Neural cell (in vitro differentiated cells): ENCODE results near the gene ARL2. TPM values are rescaled to one million over a fixed set of nuclear protein-coding genes. Genes with fewer than 3 reads are reported as not detected.

ENCODE experiments used
- H2AFZ ChIP-seq: fragments of 200-600, 300-800 bp; sonication (generic), shearing (Covaris generic); 2 replicates; pipeline ENCODE4 v1.6.0; 2014; ENCODE audit warnings: low read depth, mild to moderate bottlenecking, antibody characterized with exemption, low read length, moderate library complexity
- H3F3A ChIP-seq: fragments of 200-600 bp; shearing (Covaris generic); 2 replicates; pipeline ENCODE4 v1.6.1; 2016; ENCODE audit warnings: mild to moderate bottlenecking, moderate library complexity, mixed read lengths, antibody characterized with exemption, low read length; ENCODE audit not compliant: insufficient read depth, poor library complexity, severe bottlenecking
- H3K27ac ChIP-seq: fragments of 200-600, 300-800 bp; sonication (generic), shearing (Covaris generic); 2 replicates; pipeline ENCODE4 v1.5.1; 2014; ENCODE audit warnings: mild to moderate bottlenecking, low read length, moderate library complexity
- H3K27me3 ChIP-seq: fragments of 300-800, 200-600 bp; sonication (generic), shearing (Covaris generic); 2 replicates; pipeline ENCODE4 v1.6.0; 2014; ENCODE audit warnings: mild to moderate bottlenecking, low read depth, low read length, moderate library complexity; ENCODE audit not compliant: insufficient read depth
- H3K36me3 ChIP-seq: fragments of 300-800, 200-600 bp; sonication (generic), shearing (Covaris generic); 2 replicates; pipeline ENCODE4 v1.5.1; 2014; ENCODE audit warnings: mild to moderate bottlenecking, antibody characterized with exemption, low read length, moderate library complexity; ENCODE audit not compliant: insufficient read depth
- H3K4me2 ChIP-seq: fragments of 300-800, 200-600 bp; sonication (generic), shearing (Covaris generic); 2 replicates; pipeline ENCODE4 v1.6.0; 2014; ENCODE audit warnings: mild to moderate bottlenecking, low read length
- H3K4me3 ChIP-seq: fragments of 300-800, 200-600 bp; sonication (generic), shearing (Covaris generic); 2 replicates; pipeline ENCODE4 v1.5.1; 2014; ENCODE audit warnings: mild to moderate bottlenecking, low read length, moderate library complexity
- H3K79me2 ChIP-seq: fragments of 200-600 bp; shearing (Covaris generic); replicated peaks from 2 replicates; pipeline ENCODE4 v1.6.0; 2014; ENCODE audit warnings: mild to moderate bottlenecking, low read length, moderate library complexity; ENCODE audit not compliant: insufficient read depth
- H3K9ac ChIP-seq: fragments of 300-800, 200-600 bp; sonication (generic), shearing (Covaris generic); 2 replicates; pipeline ENCODE4 v1.6.1; 2016; ENCODE audit warnings: mild to moderate bottlenecking, low read length, mixed read lengths
- H3K9me2 ChIP-seq: fragments of 200-600 bp; shearing (Covaris generic); 2 replicates; pipeline ENCODE4 v1.6.1; 2016; ENCODE audit warnings: mild to moderate bottlenecking, low read length, mixed read lengths; ENCODE audit not compliant: insufficient read depth
- H3K9me3 ChIP-seq: fragments of 200-600, 300-800 bp; sonication (generic), shearing (Covaris generic); 2 replicates; pipeline ENCODE4 v1.6.1; 2016; ENCODE audit warnings: mild to moderate bottlenecking, mixed run types, low read length, moderate library complexity, mixed read lengths
- H4K20me1 ChIP-seq: fragments of 200-600 bp; shearing (Covaris generic); 2 replicates; pipeline ENCODE4 v1.6.1; 2016; ENCODE audit warnings: mild to moderate bottlenecking, mixed run types; ENCODE audit not compliant: insufficient read depth
- CTCF ChIP-seq: fragments of 450-650 bp; IDR thresholded peaks from 2 replicates; pipeline ENCODE4 v1.5.1; 2014; ENCODE audit warnings: antibody characterized with exemption, mild to moderate bottlenecking, moderate library complexity; ENCODE audit not compliant: poor library complexity, severe bottlenecking
- EP300 ChIP-seq: fragments of 450-650 bp; conservative IDR thresholded peaks from 2 replicates; pipeline ENCODE4 v1.6.1; 2014; ENCODE audit warnings: antibody characterized with exemption, mild to moderate bottlenecking, moderate library complexity; ENCODE audit not compliant: poor library complexity, severe bottlenecking
- EZH2 ChIP-seq: fragments of 200-600, 300-800 bp; shearing (Covaris generic), sonication (generic); IDR thresholded peaks from 2 replicates; pipeline ENCODE4 v1.6.1; 2014; ENCODE audit warnings: antibody characterized with exemption, low read length, borderline replicate concordance, mild to moderate bottlenecking; ENCODE audit not compliant: insufficient read depth, poor library complexity, severe bottlenecking
- MXI1 ChIP-seq: fragments of 450-650 bp; conservative IDR thresholded peaks from 2 replicates; pipeline ENCODE4 v1.6.1; 2014; ENCODE audit warnings: antibody characterized with exemption, mild to moderate bottlenecking; ENCODE audit not compliant: poor library complexity, severe bottlenecking
- POLR2AphosphoS5 ChIP-seq: IDR thresholded peaks from 2 replicates; pipeline ENCODE4 v1.6.1; 2012
- RAD21 ChIP-seq: fragments of 450-650 bp; conservative IDR thresholded peaks from 2 replicates; pipeline ENCODE4 v1.6.1; 2014; ENCODE audit warnings: antibody characterized with exemption, mild to moderate bottlenecking, moderate library complexity
- REST ChIP-seq: IDR thresholded peaks from 2 replicates; pipeline ENCODE4 v1.6.1; 2012; ENCODE audit warnings: borderline replicate concordance
- SMC3 ChIP-seq: fragments of 450-650 bp; conservative IDR thresholded peaks from 2 replicates; pipeline ENCODE4 v1.6.1; 2014; ENCODE audit warnings: antibody characterized with exemption, mild to moderate bottlenecking, moderate library complexity; ENCODE audit not compliant: poor library complexity
- TAF1 ChIP-seq: IDR thresholded peaks from 2 replicates; pipeline ENCODE4 v1.6.1; 2012; ENCODE audit warnings: low read depth
- polyA plus RNA-seq: library from polyadenylated mRNA; depleted of rRNA; stranded (reverse); fragments of >200 nt; gene quantifications from 2 replicates; pipeline ENCODE4 v1.2.3, GENCODE V29; 2014

The ARL2 gene
- polyA plus RNA-seq, 1 donor from 2014 or later: 158 TPM

GRCh38 chr11:64996327-64996709, 17.6 kb upstream of the ARL2 start:
- Histone ChIP-seq H3K9me2 (no peaks in the 10 kb centered on the region), H3K4me3 (no peak overlapping the region), H3K9ac (no peak overlapping the region), H3K36me3 (no peaks in the 10 kb centered on the region), H3K9me3 (no peaks in the 10 kb centered on the region), H3F3A (no peaks in the 10 kb centered on the region), H3K27ac (no peak overlapping the region), H3K27me3 (no peaks in the 10 kb centered on the region), H4K20me1 (no peaks in the 10 kb centered on the region), H3K79me2 (no peaks in the 10 kb centered on the region), H3K4me2 (no peak overlapping the region), H2AFZ (no peak overlapping the region)
- TF ChIP-seq POLR2AphosphoS5 (no peak), EZH2 (no peak), RAD21 (no peak), EP300 (no peak)

GRCh38 chr11:64996710-64997380, 17.1 kb upstream of the ARL2 start, which contains the start of gene BATF2:
Gene BATF2 (minus strand): TSS chr11:64996971. CDS start chr11:64996914, 57 bp downstream.
- TF ChIP-seq POLR2AphosphoS5 (no peak), TAF1 (no peak), RAD21 (no peak), CTCF (no peak), MXI1 (no peak), EZH2 (no peak), EP300 (no peak), SMC3 (no peak), REST (no peak)
- Histone ChIP-seq H3F3A (no peaks in the 10 kb centered on the region), H3K27ac (no peak within 1 kb of the TSS), H3K4me2 (no peak within 1 kb of the TSS), H3K79me2 (no peaks in the 10 kb centered on the region), H3K9ac (no peak within 1 kb of the TSS), H4K20me1 (no peaks in the 10 kb centered on the region), H3K4me3 (no peak within 1 kb of the TSS), H3K9me3 (no peaks in the 10 kb centered on the region), H3K9me2 (no peaks in the 10 kb centered on the region), H2AFZ (no peak within 1 kb of the TSS), H3K36me3 (no peaks in the 10 kb centered on the region), H3K27me3 (no peaks in the 10 kb centered on the region)
